HG02870 (cell line): ENCODE data around the gene GID4.
A peak's percentile ranks its signal among the peaks of the same experiment; 100 is the strongest.

Experiments used
- ATAC-seq: cut with Tn5 transposase; IDR thresholded peaks from one replicate; pipeline ENCODE4 v1.9.1; 2021; ENCODE audit warnings: mild to moderate bottlenecking, moderate library complexity; ENCODE audit not compliant: unreplicated experiment

Gene GID4

GRCh38 chr17:18042983-18043382 is 3.8 kb downstream of the GID4 start:
- no peak for ATAC-seq

GRCh38 chr17:18043491-18043890 is 4.3 kb downstream of the GID4 start:
- no peak for ATAC-seq

- no peak for ATAC-seq
Observed at GRCh38 chr17:18044609-18045008, 5.4 kb downstream of the GID4 start.

- no peak for ATAC-seq
Observed at GRCh38 chr17:18045691-18046350, 6.6 kb downstream of the GID4 start.

GRCh38 chr17:18055597-18055996 is 16.4 kb downstream of the GID4 start:
- no peak for ATAC-seq

GRCh38 chr17:18056214-18056613 is 17.0 kb downstream of the GID4 start:
- ATAC-seq: no peak

- ATAC-seq: no peak
Observed at GRCh38 chr17:18059283-18059682, 20.1 kb downstream of the GID4 start.

- no peak for ATAC-seq
Observed at GRCh38 chr17:18064053-18064452, 24.8 kb downstream of the GID4 start.

- no peak for ATAC-seq
Observed at GRCh38 chr17:18065546-18065945, 26.3 kb downstream of the GID4 start.

GRCh38 chr17:18066866-18067265 is 27.7 kb downstream of the GID4 start:
- no peak for ATAC-seq

- no peak for ATAC-seq
Observed at GRCh38 chr17:18069101-18069500, 29.9 kb downstream of the GID4 start.

- ATAC-seq: no peak
Observed at GRCh38 chr17:18070861-18071340, 31.7 kb downstream of the GID4 start.

GRCh38 chr17:18071751-18072150 is 32.5 kb downstream of the GID4 start:
- no peak for ATAC-seq

- no peak for ATAC-seq
Observed at GRCh38 chr17:18074566-18075272, 35.5 kb downstream of the GID4 start.

GRCh38 chr17:18076936-18077335 is 37.7 kb downstream of the GID4 start:
- ATAC-seq: no peak

GRCh38 chr17:18079543-18079942 is 40.3 kb downstream of the GID4 start:
- ATAC-seq: no peak

- ATAC-seq: no peak
Observed at GRCh38 chr17:18084256-18084655, 45.0 kb downstream of the GID4 start.

- ATAC-seq: peak; percentile 73
Observed at GRCh38 chr17:18087610-18088491, 48.6 kb downstream of the GID4 start, which contains the start of gene DRG2. Gene DRG2, plus strand, starts transcription at chr17:18087948. Its CDS starts 76 bp downstream, at chr17:18088024.

GRCh38 chr17:18089613-18090012 is 50.4 kb downstream of the GID4 start:
- ATAC-seq: no peak

GRCh38 chr17:18093616-18094408 is 54.6 kb downstream of the GID4 start:
- ATAC-seq: no peak

GRCh38 chr17:18094409-18094807 is 55.2 kb downstream of the GID4 start:
- no peak for ATAC-seq
